ENCODE measurements around the gene MOCOS.
A peak's percentile ranks its signal among the peaks of the same experiment; 100 is the strongest.
"Not testable (repeated sequence)": the region's sequence is repeated elsewhere in the genome, so short reads cannot be mapped to it uniquely, and the experiment has no call there.

MOCOS gene

DNA sequence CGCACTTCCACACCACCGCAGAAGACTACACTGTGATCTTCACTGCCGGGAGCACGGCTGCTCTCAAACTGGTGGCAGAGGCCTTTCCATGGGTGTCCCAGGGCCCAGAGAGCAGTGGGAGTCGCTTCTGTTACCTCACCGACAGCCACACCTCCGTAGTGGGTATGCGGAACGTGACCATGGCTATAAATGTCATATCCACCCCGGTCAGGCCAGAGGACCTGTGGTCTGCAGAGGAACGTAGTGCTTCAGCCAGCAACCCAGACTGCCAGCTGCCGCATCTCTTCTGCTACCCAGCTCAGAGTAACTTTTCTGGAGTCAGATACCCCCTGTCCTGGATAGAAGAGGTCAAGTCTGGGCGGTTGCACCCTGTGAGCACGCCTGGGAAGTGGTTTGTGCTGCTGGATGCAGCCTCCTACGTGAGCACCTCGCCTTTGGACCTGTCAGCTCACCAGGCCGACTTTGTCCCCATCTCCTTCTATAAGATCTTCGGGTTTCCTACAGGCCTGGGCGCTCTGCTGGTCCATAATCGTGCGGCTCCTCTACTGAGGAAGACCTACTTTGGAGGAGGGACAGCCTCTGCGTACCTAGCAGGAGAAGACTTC is 12.5 kb downstream of the MOCOS start:
- no peak for DNase-seq

GRCh38 chr18:36200354-36200771 is 13.1 kb downstream of the MOCOS start:
- DNase-seq, result no peak

DNA sequence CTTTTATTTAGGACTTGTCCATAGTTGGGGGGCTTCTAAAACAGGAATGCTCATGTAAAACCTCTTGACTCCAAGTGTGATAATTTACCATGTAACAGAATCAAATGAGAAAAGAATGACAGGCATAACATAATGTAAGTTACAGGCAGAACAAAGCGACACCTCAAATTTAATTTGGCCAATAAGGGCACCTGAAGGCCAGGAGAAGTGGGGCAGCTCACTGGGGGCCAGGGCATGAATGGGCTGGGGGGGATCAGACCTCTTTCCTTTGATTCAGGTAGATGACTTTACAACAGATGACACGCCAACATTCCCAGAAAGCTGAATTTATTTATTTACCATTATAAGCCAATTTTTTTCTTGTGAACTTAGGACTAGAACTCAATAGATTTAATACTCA is 14.5 kb downstream of the MOCOS start:
- no peak for DNase-seq

- DNase-seq, result no peak
Measured at GRCh38 chr18:36203360-36203895, 16.1 kb downstream of the MOCOS start.

DNA sequence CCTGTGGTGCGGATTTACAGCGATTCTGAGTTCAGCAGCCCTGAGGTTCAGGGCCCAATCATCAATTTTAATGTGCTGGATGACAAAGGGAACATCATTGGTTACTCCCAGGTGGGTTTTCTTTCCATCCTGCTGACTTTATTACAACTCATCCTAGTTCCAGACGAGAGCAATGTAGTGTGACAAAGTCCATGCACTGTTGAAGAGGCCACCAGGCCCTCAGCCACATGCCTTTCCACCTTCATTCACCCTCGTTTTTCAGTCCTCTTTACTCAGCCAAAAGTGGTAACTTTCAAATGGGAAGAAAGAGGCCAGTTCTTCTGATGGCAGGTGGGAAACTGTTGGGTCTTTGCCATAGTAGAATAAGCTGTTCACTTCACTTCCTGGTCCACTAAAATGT is 17.9 kb downstream of the MOCOS start:
- DNase-seq, result no peak

- DNase-seq, result no peak
Measured at GRCh38 chr18:36207303-36207702, 20.0 kb downstream of the MOCOS start.

DNA sequence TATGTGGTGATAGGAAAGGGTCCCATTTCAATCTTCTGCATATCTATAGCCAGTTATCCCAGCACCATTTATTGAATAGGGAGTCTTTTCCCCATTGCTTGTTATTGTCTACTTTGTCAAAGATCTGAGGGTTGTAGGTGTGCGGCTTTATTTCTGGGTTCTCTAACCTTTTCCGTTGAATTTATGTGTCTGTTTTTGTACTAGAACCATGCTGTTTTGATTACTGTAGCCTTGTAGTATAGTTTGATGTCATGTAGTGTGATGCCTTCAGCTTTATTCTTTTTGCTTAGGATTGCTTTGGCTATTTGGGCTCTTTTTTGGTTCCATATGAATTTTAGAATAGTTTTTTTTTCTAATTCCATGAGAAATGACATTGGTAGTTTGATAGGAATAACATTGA is 20.7 kb downstream of the MOCOS start:
- DNase-seq, result not testable (repeated sequence)

- DNase-seq, result no peak
Measured at GRCh38 chr18:36211612-36212065, 24.3 kb downstream of the MOCOS start.

DNA sequence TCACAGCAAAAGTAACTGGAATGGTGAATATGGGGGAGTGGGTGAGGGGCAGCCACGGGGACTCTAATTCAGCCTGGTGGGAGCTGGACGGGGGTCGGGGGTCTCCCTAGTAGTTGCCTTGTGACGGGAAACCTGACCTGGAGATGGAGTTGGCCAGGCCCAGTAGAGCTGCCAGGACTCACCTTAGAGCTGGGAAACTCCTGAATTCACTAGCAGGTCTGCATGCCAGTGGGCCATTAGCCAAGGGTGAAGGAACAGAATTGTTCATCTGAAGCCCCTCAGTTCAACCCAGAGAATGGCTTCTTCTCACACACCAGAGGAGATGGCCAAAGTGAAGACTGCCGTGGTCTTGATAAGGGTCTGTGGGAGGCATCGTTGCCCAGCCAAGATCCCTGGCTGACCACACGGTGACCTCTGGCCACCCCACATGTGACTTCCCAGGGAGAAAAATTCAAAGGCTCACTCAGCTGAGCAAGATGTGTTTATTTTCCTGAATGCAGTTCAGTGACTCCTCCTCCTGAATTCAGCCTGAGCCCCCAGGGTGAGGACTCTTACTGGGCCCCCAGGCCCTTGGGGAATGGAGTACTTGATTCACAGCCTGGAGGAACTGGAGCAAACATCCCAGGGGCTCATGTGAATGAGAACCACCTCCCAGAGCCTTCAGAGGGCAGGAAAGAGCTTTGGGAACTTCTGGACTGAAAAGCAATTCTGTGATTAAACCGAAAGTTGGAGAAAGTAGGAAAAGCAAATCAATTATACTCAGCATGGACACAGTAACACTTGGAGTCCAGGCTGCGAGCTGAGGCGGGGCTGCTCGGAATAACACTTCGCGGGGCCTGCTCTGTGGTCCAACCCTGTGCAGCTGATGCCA is 25.2 kb downstream of the MOCOS start:
- peak in 1 of 51 donors; percentile 3 for DNase-seq

- no peak for DNase-seq
Measured at GRCh38 chr18:36214811-36215210, 27.5 kb downstream of the MOCOS start.

- no peak for DNase-seq
Measured at GRCh38 chr18:36215577-36215976, 28.3 kb downstream of the MOCOS start.

DNA sequence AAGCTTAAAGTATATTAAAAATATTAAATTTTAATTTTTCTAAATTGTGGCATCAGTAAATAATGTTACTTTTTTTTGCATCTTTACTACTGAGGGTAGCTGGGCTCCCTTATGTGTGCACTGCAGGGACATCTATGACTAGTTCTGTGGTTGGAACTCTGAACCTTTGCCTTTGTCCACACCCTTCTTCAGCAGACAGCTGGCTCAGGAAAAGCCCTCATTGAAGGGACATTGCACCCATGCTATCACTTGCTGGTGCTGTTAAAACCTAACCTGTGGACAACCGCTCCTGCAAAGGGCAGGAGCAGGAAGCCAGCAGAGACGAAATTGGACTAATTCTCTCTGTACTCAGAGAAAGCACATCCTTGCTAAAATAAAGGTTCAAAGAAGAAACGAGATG is 30.1 kb downstream of the MOCOS start:
- DNase-seq, result no peak

GRCh38 chr18:36229188-36229587 is 41.9 kb downstream of the MOCOS start:
- no peak for DNase-seq

GRCh38 chr18:36240510-36240909 is 53.2 kb downstream of the MOCOS start:
- not testable (repeated sequence) for DNase-seq

DNA sequence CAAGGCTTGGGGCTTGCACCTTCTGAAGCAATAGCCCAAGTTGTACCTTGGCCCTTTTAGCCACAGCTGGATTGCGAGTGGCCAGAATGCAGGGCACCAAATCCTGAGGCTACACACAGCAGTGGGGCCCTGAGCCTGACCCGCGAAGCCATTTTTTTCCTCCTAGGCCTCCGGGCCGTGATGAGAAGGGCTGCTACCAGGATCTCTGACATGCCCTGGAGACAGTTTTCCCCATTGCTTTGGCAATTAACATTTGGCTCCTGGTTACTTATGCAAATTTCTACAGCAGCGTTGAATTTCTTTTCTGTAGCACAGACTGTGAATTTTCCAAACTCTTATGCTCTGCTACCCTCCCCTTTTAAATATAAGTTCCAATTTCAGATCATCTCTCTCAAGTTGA is 54.5 kb downstream of the MOCOS start:
- no peak for DNase-seq

DNA sequence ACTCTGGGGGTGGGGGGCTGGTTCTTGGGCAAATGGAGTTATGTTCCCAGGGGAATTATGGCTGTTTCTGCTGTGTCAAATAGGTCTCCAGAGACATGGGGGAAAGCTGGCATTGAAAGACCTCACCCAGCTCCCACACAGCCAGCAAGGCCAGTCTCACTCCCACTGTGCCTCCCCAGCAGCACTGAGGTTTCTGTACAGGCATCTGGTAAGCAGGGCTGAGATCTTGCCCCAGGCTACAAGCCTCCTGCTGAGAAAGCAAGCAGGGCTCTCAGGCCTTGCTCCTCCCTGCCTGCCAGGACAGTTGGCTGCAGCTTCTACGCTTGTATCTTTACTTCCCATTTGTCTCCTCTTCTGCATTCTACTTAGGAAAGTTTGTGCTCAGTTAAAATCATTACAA is 59.7 kb downstream of the MOCOS start:
- DNase-seq, result no peak

GRCh38 chr18:36249392-36249791 is 62.1 kb downstream of the MOCOS start:
- no peak for DNase-seq

GRCh38 chr18:36250827-36251226 is 63.5 kb downstream of the MOCOS start:
- no peak for DNase-seq

GRCh38 chr18:36255072-36255698 is 67.9 kb downstream of the MOCOS start:
- DNase-seq, result no peak

GRCh38 chr18:36256094-36256493 is 68.8 kb downstream of the MOCOS start:
- DNase-seq, result no peak

DNA sequence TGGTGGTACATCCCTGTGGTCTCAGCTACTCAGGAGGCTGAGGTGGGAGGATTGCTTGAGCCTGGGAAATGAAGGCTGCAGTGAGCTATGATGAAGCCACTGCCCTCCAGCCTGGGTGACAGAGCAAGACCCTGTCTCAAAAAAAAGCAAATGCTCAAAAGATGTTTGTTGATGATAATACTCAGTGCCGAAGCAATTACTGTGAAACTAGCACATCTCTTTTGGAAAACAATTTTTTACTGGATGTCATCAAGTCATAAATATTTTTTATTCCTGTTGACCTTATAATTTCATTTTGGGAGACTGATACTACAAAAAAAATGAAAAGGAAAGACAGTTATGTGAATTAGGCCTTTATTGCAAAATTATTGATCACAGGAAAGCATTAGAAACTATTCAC is 75.7 kb downstream of the MOCOS start:
- DNase-seq, result no peak

GRCh38 chr18:36264283-36264682 is 77.0 kb downstream of the MOCOS start:
- no peak for DNase-seq
